ENCODE measurements around the gene ELANE. TPM values are rescaled to one million over a fixed set of nuclear protein-coding genes. Genes with fewer than 3 reads are reported as not detected.

The ELANE gene
- total RNA-seq = not detected in 2 replicates

DNA sequence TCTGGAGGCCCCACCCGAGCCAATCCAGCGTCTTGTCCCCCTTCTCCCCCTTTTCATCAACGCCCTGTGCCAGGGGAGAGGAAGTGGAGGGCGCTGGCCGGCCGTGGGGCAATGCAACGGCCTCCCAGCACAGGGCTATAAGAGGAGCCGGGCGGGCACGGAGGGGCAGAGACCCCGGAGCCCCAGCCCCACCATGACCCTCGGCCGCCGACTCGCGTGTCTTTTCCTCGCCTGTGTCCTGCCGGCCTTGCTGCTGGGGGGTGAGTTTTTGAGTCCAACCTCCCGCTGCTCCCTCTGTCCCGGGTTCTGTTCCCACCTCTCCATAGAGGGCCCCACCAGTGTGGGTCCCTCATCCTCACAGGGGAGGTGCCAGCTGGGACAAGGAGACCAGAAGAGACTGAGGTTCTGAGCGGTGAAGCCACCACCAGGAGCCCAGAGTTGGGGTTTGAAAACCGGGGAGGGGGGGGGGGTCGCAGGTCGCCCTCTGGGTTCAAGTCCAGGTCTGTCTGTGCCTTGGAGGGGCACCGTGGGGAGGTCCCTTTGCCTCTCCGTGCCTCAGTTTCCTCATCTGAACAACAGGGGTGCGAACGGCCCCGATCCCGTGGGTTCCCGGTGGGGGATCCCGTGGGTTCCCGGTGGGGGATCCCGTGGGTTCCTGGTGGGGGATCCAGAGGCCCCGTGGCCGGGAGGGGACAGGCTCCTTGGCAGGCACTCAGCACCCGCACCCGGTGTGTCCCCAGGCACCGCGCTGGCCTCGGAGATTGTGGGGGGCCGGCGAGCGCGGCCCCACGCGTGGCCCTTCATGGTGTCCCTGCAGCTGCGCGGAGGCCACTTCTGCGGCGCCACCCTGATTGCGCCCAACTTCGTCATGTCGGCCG, at the start of gene ELANE:
Gene ELANE (plus strand): TSS at position 168 of the 878 bp plus-strand sequence. CDS start 26 bp downstream, at position 194.
- H3K9me3 Mint-ChIP-seq = no peaks in the 10 kb centered on the region
- no peak within 1 kb of the TSS for H3K27ac Mint-ChIP-seq
- intact Hi-C loops (cut with micrococcal nuclease) = no loop called here
- H3K27me3 Mint-ChIP-seq (ENCODE audit: low read depth) = peaks cover under 1% of the 10 kb centered on the region
- no peaks in the 10 kb centered on the region for H3K4me1 Mint-ChIP-seq (ENCODE audit: low read depth)
- no peak for DNase-seq (ENCODE audit: low spot score)
- H3K4me3 Mint-ChIP-seq (ENCODE audit: low read depth) = no peak within 1 kb of the TSS
- no peaks in the 10 kb centered on the region for H3K36me3 Mint-ChIP-seq (ENCODE audit: low read depth)

DNA sequence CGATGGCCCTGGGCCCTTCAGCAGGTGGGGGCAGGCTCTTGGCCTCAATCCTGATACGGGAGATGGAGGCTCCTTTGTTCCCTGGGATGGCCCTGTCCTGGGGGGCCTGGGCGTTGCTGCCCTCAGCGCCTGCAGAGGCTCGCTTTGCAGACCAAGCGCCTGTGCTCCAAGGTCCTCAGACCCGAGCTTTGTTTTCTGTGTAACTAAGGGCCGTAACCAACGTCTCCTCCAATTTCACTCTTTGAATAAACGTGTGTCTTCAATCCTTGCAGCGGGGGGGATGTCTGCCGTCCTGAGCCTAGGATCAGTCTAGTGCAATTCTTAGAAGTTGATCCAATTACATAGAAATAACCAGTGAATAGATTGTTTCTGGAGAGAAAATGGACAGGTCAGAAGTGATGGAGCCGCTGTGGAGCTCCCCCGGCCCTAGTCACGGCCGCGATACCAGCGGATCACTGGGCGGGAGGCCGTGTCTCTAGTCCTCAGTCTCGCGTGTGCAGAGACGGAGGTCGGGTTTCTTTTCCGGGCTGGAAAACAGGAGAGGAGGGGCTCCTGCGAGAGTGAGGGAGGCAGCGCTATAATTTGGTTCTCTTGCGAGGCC, 49.5 kb upstream of the ELANE start:
- H3K9me3 Mint-ChIP-seq = no peaks in the 10 kb centered on the region
- no peak overlapping the region for H3K27ac Mint-ChIP-seq
- intact Hi-C loops (cut with micrococcal nuclease) = no loop called here
- H3K27me3 Mint-ChIP-seq (ENCODE audit: low read depth) = no peaks in the 10 kb centered on the region
- H3K4me1 Mint-ChIP-seq (ENCODE audit: low read depth) = peaks cover 18% of the 10 kb centered on the region
- no peak for DNase-seq (ENCODE audit: low spot score)
- no peak overlapping the region for H3K4me3 Mint-ChIP-seq (ENCODE audit: low read depth)
- peaks cover 78% of the 10 kb centered on the region for H3K36me3 Mint-ChIP-seq (ENCODE audit: low read depth)

DNA sequence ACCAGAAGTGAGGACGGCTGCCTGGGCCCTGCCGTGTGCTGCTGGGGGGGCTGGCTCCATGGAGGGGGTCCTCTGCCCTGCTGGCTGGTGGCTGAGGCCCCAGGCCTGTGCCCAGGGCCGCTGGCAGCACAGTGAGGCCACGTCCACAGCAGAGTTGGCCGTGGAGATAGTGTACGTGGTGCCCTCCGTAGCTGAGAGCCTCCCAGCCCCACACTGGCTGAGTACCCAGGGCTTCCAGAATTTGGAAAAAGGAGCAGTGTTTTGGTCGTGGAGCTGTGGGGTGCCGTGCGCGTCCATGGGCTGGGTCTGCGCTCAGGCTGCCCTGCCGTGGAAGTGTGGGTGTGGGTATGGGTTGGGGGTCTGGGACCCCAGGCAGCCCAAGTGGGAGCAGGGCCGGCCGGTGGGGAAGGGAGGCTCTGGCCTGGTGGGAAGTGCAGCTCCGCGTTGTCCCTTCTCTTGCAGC, 49.0 kb upstream of the ELANE start:
- H3K27me3 Mint-ChIP-seq (ENCODE audit: low read depth) = no peaks in the 10 kb centered on the region
- H3K9me3 Mint-ChIP-seq = no peaks in the 10 kb centered on the region
- H3K27ac Mint-ChIP-seq = no peak overlapping the region
- intact Hi-C loops (cut with micrococcal nuclease) = no loop called here
- H3K4me1 Mint-ChIP-seq (ENCODE audit: low read depth) = peaks cover 20% of the 10 kb centered on the region
- no peak overlapping the region for H3K4me3 Mint-ChIP-seq (ENCODE audit: low read depth)
- H3K36me3 Mint-ChIP-seq (ENCODE audit: low read depth) = peaks cover 83% of the 10 kb centered on the region
- no peak for DNase-seq (ENCODE audit: low spot score)

DNA sequence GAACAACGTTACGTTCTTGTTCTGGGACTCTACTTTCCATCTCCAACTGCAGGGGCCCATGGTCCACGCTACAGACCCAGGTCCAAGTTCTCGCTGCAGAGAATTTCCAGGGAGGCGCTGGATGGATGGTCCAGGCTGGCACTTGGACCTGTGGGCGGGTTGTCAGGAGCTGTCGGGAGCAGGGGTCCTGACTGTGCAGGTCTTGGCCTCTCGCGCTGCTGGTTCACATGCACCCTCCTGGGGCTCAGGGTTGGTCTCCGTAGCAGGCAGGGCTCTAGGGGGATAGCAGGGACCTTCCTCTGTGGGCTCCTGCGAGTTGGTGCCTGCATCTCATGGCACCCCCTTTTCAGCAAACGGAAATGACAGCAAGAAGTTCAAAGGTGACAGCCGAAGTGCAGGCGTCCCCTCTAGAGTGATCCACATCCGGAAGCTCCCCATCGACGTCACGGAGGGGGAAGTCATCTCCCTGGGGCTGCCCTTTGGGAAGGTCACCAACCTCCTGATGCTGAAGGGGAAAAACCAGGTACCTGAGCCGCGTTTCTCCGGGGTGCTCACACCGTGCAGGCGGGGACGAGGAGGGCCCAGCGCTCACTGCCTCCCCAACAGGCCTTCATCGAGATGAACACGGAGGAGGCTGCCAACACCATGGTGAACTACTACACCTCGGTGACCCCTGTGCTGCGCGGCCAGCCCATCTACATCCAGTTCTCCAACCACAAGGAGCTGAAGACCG, 48.3 kb upstream of the ELANE start:
- DNase-seq (ENCODE audit: low spot score) = no peak
- peaks cover 77% of the 10 kb centered on the region for H3K36me3 Mint-ChIP-seq (ENCODE audit: low read depth)
- no peaks in the 10 kb centered on the region for H3K27me3 Mint-ChIP-seq (ENCODE audit: low read depth)
- H3K4me3 Mint-ChIP-seq (ENCODE audit: low read depth) = no peak overlapping the region
- intact Hi-C loops (cut with micrococcal nuclease) = no loop called here
- no peak overlapping the region for H3K27ac Mint-ChIP-seq
- no peaks in the 10 kb centered on the region for H3K9me3 Mint-ChIP-seq
- peaks cover 20% of the 10 kb centered on the region for H3K4me1 Mint-ChIP-seq (ENCODE audit: low read depth)

DNA sequence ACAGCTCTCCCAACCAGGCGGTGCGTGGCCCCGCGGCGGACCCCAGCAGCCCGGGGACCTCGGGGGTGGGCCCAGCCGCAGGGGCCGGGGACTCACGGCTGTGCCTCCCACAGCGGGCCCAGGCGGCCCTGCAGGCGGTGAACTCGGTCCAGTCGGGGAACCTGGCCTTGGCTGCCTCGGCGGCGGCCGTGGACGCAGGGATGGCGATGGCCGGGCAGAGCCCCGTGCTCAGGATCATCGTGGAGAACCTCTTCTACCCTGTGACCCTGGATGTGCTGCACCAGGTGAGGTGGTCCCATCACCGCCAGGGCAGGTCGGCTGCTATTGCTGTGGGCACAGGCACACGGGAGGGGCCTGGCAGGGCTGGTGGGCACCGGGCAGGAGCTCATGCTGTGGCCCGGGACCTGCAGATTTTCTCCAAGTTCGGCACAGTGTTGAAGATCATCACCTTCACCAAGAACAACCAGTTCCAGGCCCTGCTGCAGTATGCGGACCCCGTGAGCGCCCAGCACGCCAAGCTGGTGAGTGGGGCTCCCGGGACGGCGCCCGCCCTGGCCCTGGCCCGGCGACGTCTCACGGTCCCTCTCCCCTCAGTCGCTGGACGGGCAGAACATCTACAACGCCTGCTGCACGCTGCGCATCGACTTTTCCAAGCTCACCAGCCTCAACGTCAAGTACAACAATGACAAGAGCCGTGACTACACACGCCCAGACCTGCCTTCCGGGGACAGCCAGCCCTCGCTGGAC, 47.5 kb upstream of the ELANE start:
- H3K27me3 Mint-ChIP-seq (ENCODE audit: low read depth) = no peaks in the 10 kb centered on the region
- peaks cover 15% of the 10 kb centered on the region for H3K4me1 Mint-ChIP-seq (ENCODE audit: low read depth)
- H3K9me3 Mint-ChIP-seq = no peaks in the 10 kb centered on the region
- H3K36me3 Mint-ChIP-seq (ENCODE audit: low read depth) = peaks cover 73% of the 10 kb centered on the region
- no peak overlapping the region for H3K27ac Mint-ChIP-seq
- no peak for DNase-seq (ENCODE audit: low spot score)
- intact Hi-C loops (cut with micrococcal nuclease) = no loop called here
- H3K4me3 Mint-ChIP-seq (ENCODE audit: low read depth) = no peak overlapping the region

DNA sequence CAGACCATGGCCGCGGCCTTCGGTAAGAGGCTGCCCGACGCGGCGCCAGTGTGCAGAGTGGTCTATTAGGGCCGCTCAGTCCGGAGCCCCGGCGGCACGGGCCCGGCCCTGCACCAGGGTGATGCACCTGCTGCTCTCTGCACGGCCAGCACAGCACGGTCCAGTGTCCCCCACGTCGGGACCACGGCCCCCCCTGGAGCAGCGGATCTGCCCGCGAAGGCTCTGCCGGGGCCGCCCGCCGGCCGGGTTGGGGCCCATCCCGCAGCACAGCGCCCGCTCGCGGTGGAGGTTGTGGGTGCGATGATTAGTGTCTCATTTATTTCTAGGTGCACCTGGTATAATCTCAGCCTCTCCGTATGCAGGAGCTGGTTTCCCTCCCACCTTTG, 46.9 kb upstream of the ELANE start:
- Mint-ChIP-seq H3K4me1 (ENCODE audit: low read depth) (peaks cover 9% of the 10 kb centered on the region), H3K27me3 (ENCODE audit: low read depth) (no peaks in the 10 kb centered on the region), H3K4me3 (ENCODE audit: low read depth) (no peak overlapping the region), H3K9me3 (no peaks in the 10 kb centered on the region), H3K36me3 (ENCODE audit: low read depth) (peaks cover 73% of the 10 kb centered on the region), H3K27ac (no peak overlapping the region)
- intact Hi-C loops (cut with micrococcal nuclease) = no loop called here
- DNase-seq (ENCODE audit: low spot score) = no peak

DNA sequence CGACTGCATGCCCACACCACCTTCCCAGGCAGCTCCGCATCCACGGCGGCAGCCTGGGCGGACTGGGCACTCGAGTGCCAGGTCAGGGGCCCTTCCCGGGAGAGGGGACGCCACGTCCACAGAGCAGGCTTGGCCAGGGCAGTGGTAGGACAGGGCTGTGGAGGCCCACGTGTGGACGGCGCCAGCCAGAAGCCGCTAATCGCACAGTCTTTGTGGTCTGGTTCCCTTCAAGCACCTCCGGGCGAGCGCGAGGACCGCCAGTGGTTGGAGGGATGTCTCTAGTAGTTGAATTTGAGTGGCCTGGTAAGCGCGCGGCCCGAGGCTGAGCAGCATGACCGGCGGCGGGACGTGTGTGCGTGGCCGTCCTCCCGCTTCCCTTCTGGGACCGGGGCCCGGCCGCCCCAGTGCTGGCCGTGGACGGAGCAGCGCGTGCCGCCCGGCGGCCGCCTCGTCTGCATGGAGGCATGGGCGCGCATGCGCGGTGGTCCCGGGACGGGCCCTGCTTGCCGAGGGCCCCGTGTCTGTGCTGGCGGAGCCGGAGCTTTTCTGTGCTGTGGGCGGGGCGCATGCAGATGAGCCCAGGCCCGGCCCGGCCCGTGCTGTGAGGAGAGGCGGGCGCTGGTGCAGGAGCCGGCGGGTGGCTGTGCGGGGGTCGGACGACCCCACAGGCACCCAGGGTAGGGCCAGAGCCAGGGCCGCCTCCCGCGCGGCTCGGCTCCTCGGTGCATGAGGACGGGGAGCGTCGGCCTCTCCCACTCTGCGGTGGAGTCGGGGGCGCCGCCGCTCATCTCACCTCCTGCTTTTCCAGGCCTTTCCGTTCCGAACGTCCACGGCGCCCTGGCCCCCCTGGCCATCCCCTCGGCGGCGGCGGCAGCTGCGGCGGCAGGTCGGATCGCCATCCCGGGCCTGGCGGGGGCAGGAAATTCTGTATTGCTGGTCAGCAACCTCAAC, 46.2 kb upstream of the ELANE start:
- H3K27ac Mint-ChIP-seq = no peak overlapping the region
- no peak overlapping the region for H3K4me3 Mint-ChIP-seq (ENCODE audit: low read depth)
- peaks cover 73% of the 10 kb centered on the region for H3K36me3 Mint-ChIP-seq (ENCODE audit: low read depth)
- H3K9me3 Mint-ChIP-seq = no peaks in the 10 kb centered on the region
- intact Hi-C loops (cut with micrococcal nuclease) = no loop called here
- DNase-seq (ENCODE audit: low spot score) = no peak
- H3K4me1 Mint-ChIP-seq (ENCODE audit: low read depth) = peaks cover 3% of the 10 kb centered on the region
- no peaks in the 10 kb centered on the region for H3K27me3 Mint-ChIP-seq (ENCODE audit: low read depth)

DNA sequence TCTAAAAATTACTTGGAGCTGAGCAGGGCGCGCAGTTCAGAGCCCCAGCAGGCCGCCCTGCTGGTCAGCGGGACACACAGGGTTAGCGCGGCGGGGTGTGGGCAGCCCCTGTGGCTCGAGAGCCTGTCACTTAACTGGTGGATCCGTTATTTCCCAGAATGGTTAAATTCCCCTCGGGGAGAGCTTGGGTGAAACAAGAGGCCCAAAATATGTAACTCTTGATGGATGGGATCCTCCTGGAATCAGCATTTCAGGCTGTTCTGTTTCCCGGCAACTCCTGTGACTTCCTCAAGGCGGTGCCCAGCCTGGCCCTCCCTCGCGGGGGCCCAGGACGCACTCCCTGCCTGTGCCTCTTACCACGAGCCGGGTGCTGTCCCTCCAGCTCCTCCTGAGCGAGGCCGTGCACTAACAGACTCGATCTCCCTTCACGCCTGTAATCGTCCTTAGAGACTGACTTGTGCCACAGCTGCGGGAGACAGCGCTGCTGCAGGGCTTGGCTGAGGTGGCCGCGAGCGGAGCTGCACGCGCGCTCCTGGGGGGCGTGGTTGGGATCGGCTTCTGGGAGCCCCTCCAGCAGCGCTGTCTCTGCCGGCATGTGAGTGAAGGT, 45.2 kb upstream of the ELANE start:
- H3K27ac Mint-ChIP-seq = no peak overlapping the region
- intact Hi-C loops (cut with micrococcal nuclease) = no loop called here
- H3K27me3 Mint-ChIP-seq (ENCODE audit: low read depth) = no peaks in the 10 kb centered on the region
- no peak overlapping the region for H3K4me3 Mint-ChIP-seq (ENCODE audit: low read depth)
- no peak for DNase-seq (ENCODE audit: low spot score)
- H3K36me3 Mint-ChIP-seq (ENCODE audit: low read depth) = peaks cover 72% of the 10 kb centered on the region
- H3K9me3 Mint-ChIP-seq = no peaks in the 10 kb centered on the region
- peaks cover 2% of the 10 kb centered on the region for H3K4me1 Mint-ChIP-seq (ENCODE audit: low read depth)

DNA sequence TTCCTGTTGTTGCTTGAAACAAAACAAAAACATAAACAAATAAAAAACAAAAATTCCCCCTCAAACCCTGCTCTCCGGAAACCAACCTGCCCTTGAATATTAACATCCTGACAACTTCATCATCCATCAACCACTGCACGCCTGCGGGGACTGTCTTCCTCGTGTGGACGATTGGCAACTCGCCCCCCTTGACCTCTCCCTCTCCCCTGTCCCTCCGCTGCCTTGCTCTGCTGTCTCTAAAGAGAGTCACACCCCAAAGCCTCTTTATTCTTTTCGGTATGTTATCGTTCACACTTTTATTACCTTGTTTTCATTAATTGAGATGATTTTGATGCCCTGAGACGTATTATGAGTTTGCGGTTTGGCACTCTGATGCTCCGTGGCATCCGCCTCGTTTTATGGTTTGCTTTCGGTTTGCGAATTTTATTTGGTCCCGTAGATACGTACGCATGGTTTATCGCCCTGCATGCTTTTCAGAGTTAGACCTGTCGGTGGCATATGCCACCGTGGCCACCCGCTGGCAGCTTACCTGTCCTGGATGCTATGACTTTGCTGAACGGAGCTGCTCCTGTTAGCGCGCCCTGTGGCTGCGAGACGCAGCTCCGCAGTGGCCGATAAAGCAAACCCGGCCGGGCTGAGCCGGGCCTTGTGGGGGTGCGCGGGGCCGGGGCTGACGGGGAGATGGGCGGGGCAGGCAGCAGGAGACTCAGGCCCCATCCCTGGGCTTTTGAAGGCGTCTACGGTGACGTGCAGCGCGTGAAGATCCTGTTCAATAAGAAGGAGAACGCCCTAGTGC, 44.3 kb upstream of the ELANE start:
- Mint-ChIP-seq H3K27me3 (ENCODE audit: low read depth) (no peaks in the 10 kb centered on the region), H3K4me3 (ENCODE audit: low read depth) (no peak overlapping the region), H3K27ac (no peak overlapping the region), H3K4me1 (ENCODE audit: low read depth) (peaks cover 2% of the 10 kb centered on the region), H3K36me3 (ENCODE audit: low read depth) (peaks cover 63% of the 10 kb centered on the region), H3K9me3 (no peaks in the 10 kb centered on the region)
- intact Hi-C loops (cut with micrococcal nuclease) = no loop called here
- no peak for DNase-seq (ENCODE audit: low spot score)

DNA sequence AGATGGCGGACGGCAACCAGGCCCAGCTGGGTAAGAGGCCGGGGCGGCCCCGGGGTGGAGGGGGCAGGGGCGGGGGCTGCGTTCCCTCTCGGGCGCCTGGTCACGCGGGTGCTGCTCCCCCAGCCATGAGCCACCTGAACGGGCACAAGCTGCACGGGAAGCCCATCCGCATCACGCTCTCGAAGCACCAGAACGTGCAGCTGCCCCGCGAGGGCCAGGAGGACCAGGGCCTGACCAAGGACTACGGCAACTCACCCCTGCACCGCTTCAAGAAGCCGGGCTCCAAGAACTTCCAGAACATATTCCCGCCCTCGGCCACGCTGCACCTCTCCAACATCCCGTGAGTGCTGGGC, 43.7 kb upstream of the ELANE start:
- Mint-ChIP-seq H3K36me3 (ENCODE audit: low read depth) (peaks cover 60% of the 10 kb centered on the region), H3K4me3 (ENCODE audit: low read depth) (no peak overlapping the region)
- intact Hi-C loops (cut with micrococcal nuclease) = no loop called here

More for the DNA sequence above, 43.7 kb upstream of the ELANE start:
- no peak for DNase-seq (ENCODE audit: low spot score)
- H3K4me1 Mint-ChIP-seq (ENCODE audit: low read depth) = peaks cover 2% of the 10 kb centered on the region
- H3K9me3 Mint-ChIP-seq = no peaks in the 10 kb centered on the region
- no peaks in the 10 kb centered on the region for H3K27me3 Mint-ChIP-seq (ENCODE audit: low read depth)
- no peak overlapping the region for H3K27ac Mint-ChIP-seq
